Endothelial cell of umbilical vein (primary cell): ENCODE data around the gene SUPT20HL1.

ENCODE experiments used
- EZH2 ChIP-seq: IDR thresholded peaks from 2 replicates; pipeline ENCODE4 v1.6.1; 2012; ENCODE audit warnings: borderline replicate concordance, low read depth, mild to moderate bottlenecking, moderate library complexity, low read length, inconsistent platforms; ENCODE audit not compliant: severe bottlenecking
- GATA2 ChIP-seq: IDR thresholded peaks from 2 replicates; pipeline ENCODE4 v1.7.0; 2011; ENCODE audit warnings: low read depth, mild to moderate bottlenecking, moderate library complexity, mixed read lengths, low read length; ENCODE audit not compliant: insufficient read length, insufficient read depth
- MYC ChIP-seq: IDR thresholded peaks from one replicate; pipeline ENCODE4 v1.6.1; 2011; ENCODE audit warnings: mild to moderate bottlenecking, low read depth, low read length
- POLR2AphosphoS5 ChIP-seq: IDR thresholded peaks from 2 replicates; pipeline ENCODE4 v1.6.1; 2012; ENCODE audit warnings: low read depth, mild to moderate bottlenecking, control low read depth, low read length, moderate library complexity; ENCODE audit not compliant: insufficient read depth
- TF ChIP-seq, protein P1 (sequence below), 2 donors: IDR thresholded peaks; 1 replicate in 1 of 2; 2 replicates in 1 of 2; pipeline ENCODE4 v1.5.1; 2011; ENCODE audit warnings: low read length in 2 of 2, mild to moderate bottlenecking in 2 of 2, moderate library complexity in 2 of 2, control low read depth in 1 of 2, inconsistent platforms in 1 of 2, low read depth in 1 of 2; ENCODE audit not compliant: insufficient read depth in 1 of 2; ENCODE audit errors: extremely low read depth in 1 of 2
- TF ChIP-seq, protein P2 (sequence below): IDR thresholded peaks from 2 replicates; pipeline ENCODE4 v1.6.1; 2011; ENCODE audit not compliant: insufficient read depth, insufficient read length

DNA sequence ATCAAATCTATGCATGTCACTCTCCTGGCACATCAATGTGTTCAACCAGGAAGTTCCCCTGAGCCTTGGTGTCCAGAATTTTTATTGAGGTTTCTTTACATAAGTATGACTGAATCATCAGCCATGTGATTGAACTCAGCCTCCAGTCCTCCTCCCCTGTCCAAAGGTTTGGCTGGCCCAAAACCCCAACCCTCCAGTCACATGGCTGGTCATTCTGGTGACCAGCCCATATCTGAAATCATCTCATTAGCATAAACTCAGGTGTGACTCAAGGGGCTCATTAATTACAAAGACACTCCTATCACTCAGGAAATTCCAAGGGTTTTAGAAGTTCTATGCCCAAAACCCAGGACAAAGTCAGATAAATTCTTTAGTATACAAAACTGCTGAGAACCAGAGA is 26.0 kb upstream of the SUPT20HL1 start:
- TF ChIP-seq, protein P1, sequence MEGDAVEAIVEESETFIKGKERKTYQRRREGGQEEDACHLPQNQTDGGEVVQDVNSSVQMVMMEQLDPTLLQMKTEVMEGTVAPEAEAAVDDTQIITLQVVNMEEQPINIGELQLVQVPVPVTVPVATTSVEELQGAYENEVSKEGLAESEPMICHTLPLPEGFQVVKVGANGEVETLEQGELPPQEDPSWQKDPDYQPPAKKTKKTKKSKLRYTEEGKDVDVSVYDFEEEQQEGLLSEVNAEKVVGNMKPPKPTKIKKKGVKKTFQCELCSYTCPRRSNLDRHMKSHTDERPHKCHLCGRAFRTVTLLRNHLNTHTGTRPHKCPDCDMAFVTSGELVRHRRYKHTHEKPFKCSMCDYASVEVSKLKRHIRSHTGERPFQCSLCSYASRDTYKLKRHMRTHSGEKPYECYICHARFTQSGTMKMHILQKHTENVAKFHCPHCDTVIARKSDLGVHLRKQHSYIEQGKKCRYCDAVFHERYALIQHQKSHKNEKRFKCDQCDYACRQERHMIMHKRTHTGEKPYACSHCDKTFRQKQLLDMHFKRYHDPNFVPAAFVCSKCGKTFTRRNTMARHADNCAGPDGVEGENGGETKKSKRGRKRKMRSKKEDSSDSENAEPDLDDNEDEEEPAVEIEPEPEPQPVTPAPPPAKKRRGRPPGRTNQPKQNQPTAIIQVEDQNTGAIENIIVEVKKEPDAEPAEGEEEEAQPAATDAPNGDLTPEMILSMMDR (IDR thresholded peaks at IDR 0.05; ENCODE audit: extremely low read depth in 1 of 2, insufficient read depth in 1 of 2, low read depth in 1 of 2, low read length in 2 of 2): no peak
- TF ChIP-seq MYC (no peak), GATA2 (no peak), EZH2 (no peak), POLR2AphosphoS5 (no peak)
- TF ChIP-seq, protein P2, sequence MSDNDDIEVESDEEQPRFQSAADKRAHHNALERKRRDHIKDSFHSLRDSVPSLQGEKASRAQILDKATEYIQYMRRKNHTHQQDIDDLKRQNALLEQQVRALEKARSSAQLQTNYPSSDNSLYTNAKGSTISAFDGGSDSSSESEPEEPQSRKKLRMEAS: no peak
